Measurements from ENCODE around the gene ARCN1.

DNA sequence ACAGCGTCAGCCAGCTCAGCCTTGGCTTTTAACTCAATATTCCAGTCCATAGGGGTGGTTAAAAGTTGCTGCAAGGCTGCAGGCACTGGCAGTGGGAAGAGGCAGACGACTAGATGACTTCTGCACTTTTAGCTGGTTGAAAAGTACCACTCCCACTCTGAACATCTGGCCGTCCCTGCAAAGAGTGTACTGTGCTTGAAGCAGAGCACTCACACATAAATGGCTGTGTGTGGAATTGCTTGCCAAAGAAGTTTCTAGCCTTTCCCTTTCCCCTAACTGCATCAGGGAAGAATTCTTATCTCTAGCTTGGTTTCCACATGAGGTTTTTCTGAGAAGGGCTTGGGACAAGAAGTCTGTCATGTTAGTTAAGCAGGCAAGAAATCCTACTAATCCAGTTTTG is 30.1 kb downstream of the ARCN1 start:
- TF ChIP-seq POLR2AphosphoS5 (IDR thresholded peaks at IDR 0.05; ENCODE audit: low read depth, low read length) (no peak), POU2F2 (IDR thresholded peaks at IDR 0.05; ENCODE audit: low read depth, low read length) (no peak), TAF1 (IDR thresholded peaks at IDR 0.05; ENCODE audit: low read depth, low read length) (no peak), POLR2A (IDR thresholded peaks at IDR 0.05; ENCODE audit: low read depth, low read length) (no peak), SPI1 (IDR thresholded peaks at IDR 0.05; ENCODE audit: low read depth, low read length) (no peak)
